ENCODE results near the gene NPB.

GRCh38 chr17:81911277-81911961, 9.4 kb downstream of the NPB start, which contains the start of gene PCYT2:
- TF ChIP-seq GATA2 (IDR thresholded peaks at IDR 0.05; ENCODE audit: low read depth, low read length) (no peak), GATA3 (IDR thresholded peaks at IDR 0.05; ENCODE audit: low read depth, low read length) (no peak)

All from SH-SY5Y (cell line).